HEK293 (cell line): ENCODE results near the gene WNT7B.

Source experiments
- CTCF ChIA-PET: fragments of 350-600 bp; formaldehyde crosslinking; extraction: SDS; loops from one replicate; lab custom pipeline; 2021; ENCODE audit warnings: antibody characterized with exemption; lab: Yijun Ruan, JAX
- POLR2A ChIA-PET: fragments of 300-600 bp; formaldehyde crosslinking; extraction: SDS; loops from one replicate; lab custom pipeline; 2020; ENCODE audit warnings: antibody characterized with exemption, inconsistent platforms; lab: Yijun Ruan, JAX
- H3K27ac ChIP-seq: fragments of 200-500 bp; sonication (Bioruptor generic); 2 replicates; pipeline ENCODE4 v1.5.1; 2014; ENCODE audit warnings: low read depth, low read length, control low read depth, inconsistent platforms; ENCODE audit errors: extremely low read depth
- H3K36me3 ChIP-seq, 2 experiments: fragments of 200-500 bp in 1 of 2; sonication (Bioruptor generic) in 1 of 2; 1 replicate in 1 of 2; 2 replicates in 1 of 2; pipeline ENCODE4 v1.5.1; 2014 to 2017; ENCODE audit warnings: inconsistent platforms in 2 of 2, low read length in 2 of 2; ENCODE audit not compliant: control insufficient read depth in 2 of 2, insufficient read depth in 1 of 2
- H3K4me1 ChIP-seq: fragments of 200-500 bp; sonication (Bioruptor generic); 2 replicates; pipeline ENCODE4 v1.5.1; 2014; ENCODE audit warnings: mild to moderate bottlenecking, low read length, inconsistent platforms; ENCODE audit not compliant: control insufficient read depth, insufficient read depth
- H3K4me3 ChIP-seq: 2 replicates; pipeline ENCODE4 v1.5.1; 2011; ENCODE audit warnings: low read depth, mild to moderate bottlenecking, control low read depth, low read length, moderate library complexity
- H3K9me3 ChIP-seq: fragments of 200-500 bp; sonication (Bioruptor generic); 2 replicates; pipeline ENCODE4 v1.5.1; 2014; ENCODE audit warnings: low read depth, low read length, inconsistent platforms; ENCODE audit not compliant: control insufficient read depth, insufficient read depth
- BCL6B ChIP-seq: fragments of 450-650 bp; formaldehyde crosslinking; IDR thresholded peaks from 2 replicates; pipeline ENCODE4 v1.5.1; 2017; ENCODE audit warnings: missing biosample characterization, missing genetic modification characterization
- GLI4 ChIP-seq: fragments of 450-650 bp; formaldehyde crosslinking; IDR thresholded peaks from 2 replicates; pipeline ENCODE4 v1.5.1; 2016; ENCODE audit warnings: missing biosample characterization, missing genetic modification characterization
- KLF1 ChIP-seq: fragments of 450-650 bp; formaldehyde crosslinking; IDR thresholded peaks from 2 replicates; pipeline ENCODE4 v1.5.1; 2016; ENCODE audit warnings: missing biosample characterization, missing genetic modification characterization
- MEIS1 ChIP-seq: sonication (generic); formaldehyde crosslinking; IDR thresholded peaks from 2 replicates; pipeline ENCODE4 v1.8.1; 2022; ENCODE audit warnings: missing genetic modification reagents, mild to moderate bottlenecking, borderline replicate concordance
- PRDM1 ChIP-seq: fragments of 450-650 bp; formaldehyde crosslinking; IDR thresholded peaks from 2 replicates; pipeline ENCODE4; 2016; ENCODE audit warnings: missing biosample characterization, missing genetic modification characterization
- RBAK ChIP-seq: fragments of 450-650 bp; formaldehyde crosslinking; IDR thresholded peaks from 2 replicates; pipeline ENCODE4 v1.5.1; 2016; ENCODE audit warnings: missing biosample characterization, missing genetic modification characterization
- REST ChIP-seq: fragments of 450-650 bp; formaldehyde crosslinking; IDR thresholded peaks from 2 replicates; pipeline ENCODE4 v1.5.1; 2016; ENCODE audit warnings: missing biosample characterization, missing genetic modification characterization
- TCF7L2 ChIP-seq: IDR thresholded peaks from 2 replicates; pipeline ENCODE4 v1.6.1; 2011; ENCODE audit warnings: low read depth, mild to moderate bottlenecking, inconsistent platforms, low read length, moderate library complexity, borderline replicate concordance
- YY2 ChIP-seq: fragments of 450-650 bp; formaldehyde crosslinking; IDR thresholded peaks from 2 replicates; pipeline ENCODE4 v1.5.1; 2016; ENCODE audit warnings: missing biosample characterization, missing genetic modification characterization
- ZBTB10 ChIP-seq: fragments of 450-650 bp; formaldehyde crosslinking; IDR thresholded peaks from 2 replicates; pipeline ENCODE4 v1.5.1; 2016; ENCODE audit warnings: missing biosample characterization, missing genetic modification characterization
- ZFP3 ChIP-seq: fragments of 450-650 bp; formaldehyde crosslinking; IDR thresholded peaks from 2 replicates; pipeline ENCODE4 v1.5.1; 2016; ENCODE audit warnings: low read depth, missing biosample characterization, missing genetic modification characterization
- ZNF114 ChIP-seq: fragments of 450-650 bp; formaldehyde crosslinking; IDR thresholded peaks from 2 replicates; pipeline ENCODE4 v1.5.0; 2017; ENCODE audit warnings: missing biosample characterization, missing genetic modification characterization
- ZNF121 ChIP-seq: fragments of 450-650 bp; formaldehyde crosslinking; IDR thresholded peaks from 2 replicates; pipeline ENCODE4 v1.5.1; 2016; ENCODE audit warnings: missing biosample characterization, missing genetic modification characterization
- ZNF202 ChIP-seq: fragments of 450-650 bp; formaldehyde crosslinking; IDR thresholded peaks from 2 replicates; pipeline ENCODE4 v1.5.1; 2016; ENCODE audit warnings: missing biosample characterization, missing genetic modification characterization, borderline replicate concordance
- ZNF302 ChIP-seq: fragments of 450-650 bp; formaldehyde crosslinking; IDR thresholded peaks from 2 replicates; pipeline ENCODE4 v1.5.1; 2016; ENCODE audit warnings: missing biosample characterization, missing genetic modification characterization, low read depth
- ZNF341 ChIP-seq: fragments of 450-650 bp; formaldehyde crosslinking; IDR thresholded peaks from 2 replicates; pipeline ENCODE4; 2016; ENCODE audit warnings: low read depth, missing biosample characterization, missing genetic modification characterization
- ZNF404 ChIP-seq: fragments of 450-650 bp; formaldehyde crosslinking; IDR thresholded peaks from 2 replicates; pipeline ENCODE4 v1.5.1; 2017; ENCODE audit warnings: missing biosample characterization, missing genetic modification characterization
- ZNF449 ChIP-seq: fragments of 450-650 bp; formaldehyde crosslinking; IDR thresholded peaks from 2 replicates; pipeline ENCODE4 v1.5.1; 2017; ENCODE audit warnings: missing biosample characterization, mild to moderate bottlenecking, missing genetic modification characterization, moderate library complexity
- ZNF513 ChIP-seq: fragments of 450-650 bp; IDR thresholded peaks from 2 replicates; pipeline ENCODE4 v1.5.1; 2018; ENCODE audit warnings: missing biosample characterization, missing genetic modification characterization
- ZNF610 ChIP-seq: fragments of 450-650 bp; formaldehyde crosslinking; IDR thresholded peaks from 2 replicates; pipeline ENCODE4 v1.5.1; 2016; ENCODE audit warnings: missing biosample characterization, missing genetic modification characterization, borderline replicate concordance
- ZSCAN16 ChIP-seq: fragments of 450-650 bp; formaldehyde crosslinking; IDR thresholded peaks from 2 replicates; pipeline ENCODE4 v1.5.1; 2016; ENCODE audit warnings: missing biosample characterization, missing genetic modification characterization

WNT7B gene

GRCh38 chr22:45980761-45981160, 3.8 kb upstream of the WNT7B start (continued):
- TF ChIP-seq ZNF404 (tag by site-specific recombination) (no peak), ZFP3 (tag by site-specific recombination) (no peak), GLI4 (tag by site-specific recombination) (peak; percentile 37; the same call in 1 of the 2 replicates), ZNF202 (tag by site-specific recombination) (no peak), KLF1 (no peak; the same call in 1 of the 2 replicates), MEIS1 (no peak), BCL6B (peak; percentile 48; the same call in 1 of the 2 replicates), REST (tag by site-specific recombination) (no peak)
- TF ChIP-seq, all 188 proteins: peak for 39

- Histone ChIP-seq H3K9me3 (no peaks in the 10 kb centered on the region), H3K27ac (no peak overlapping the region), H3K4me3 (no peak overlapping the region), H3K4me1 (no peaks in the 10 kb centered on the region; the same call in 1 of the 2 replicates), H3K36me3 (no peaks in the 10 kb centered on the region)
- TF ChIP-seq RBAK (tag by site-specific recombination) = no peak
- TF ChIP-seq ZNF114 (tag by site-specific recombination) = no peak
- TF ChIP-seq ZNF302 = no peak
- TF ChIP-seq TCF7L2 = no peak
- no peak for TF ChIP-seq ZNF610 (tag by site-specific recombination)
- no peak for TF ChIP-seq ZNF449 (tag by site-specific recombination)
- TF ChIP-seq YY2 (tag by site-specific recombination) = 0 out of 2 replicates have a peak, but pooled peaks have one; percentile 9
- no peak for TF ChIP-seq PRDM1 (tag by site-specific recombination)
- TF ChIP-seq ZSCAN16 (tag by site-specific recombination) = 0 out of 2 replicates have a peak, but pooled peaks have one; percentile 1
- ChIA-PET POLR2A (no interaction called here), CTCF (interaction anchor here (0.6 kb wide), 1 partner anchor 116 kb away, joined by 3 read pairs; no protein-coding TSS in a partner anchor)
Measured at GRCh38 chr22:45980268-45980570, 3.3 kb upstream of the WNT7B start.

- H3K4me1 ChIP-seq = peaks cover 4% of the 10 kb centered on the region
- no peaks in the 10 kb centered on the region for H3K36me3 ChIP-seq
- TF ChIP-seq ZNF121 (tag by site-specific recombination) (peak; percentile 43; the same call in 1 of the 2 replicates), ZNF513 (tag by site-specific recombination) (no peak), ZNF341 (tag by site-specific recombination) (no peak), ZFP3 (tag by site-specific recombination) (no peak), ZNF449 (tag by site-specific recombination) (0 out of 2 replicates have a peak, but pooled peaks have one; percentile 58), ZBTB10 (tag by site-specific recombination) (0 out of 2 replicates have a peak, but pooled peaks have one; percentile 39)
- TF ChIP-seq, all 188 proteins: peak for 3
- no peaks in the 10 kb centered on the region for H3K9me3 ChIP-seq
- H3K4me3 ChIP-seq = no peak overlapping the region
- ChIA-PET POLR2A (no interaction called here), CTCF (interaction anchor here (0.6 to 1.0 kb wide), 8 partner anchors 100 to 425 kb away, joined by 3 to 5 read pairs (median 4); no protein-coding TSS in a partner anchor)
- no peak overlapping the region; the same call in 1 of the 2 replicates for H3K27ac ChIP-seq
Measured at GRCh38 chr22:45978275-45978713, 1.3 kb upstream of the WNT7B start.
